Duodenal mucosa (tissue), 2 donors: Measurements from ENCODE around the gene ZNF417.
A peak's percentile ranks its signal among the peaks of the same experiment; 100 is the strongest.
"Not testable (repeated sequence)": the region's sequence is repeated elsewhere in the genome, so short reads cannot be mapped to it uniquely, and the experiment has no call there.

Source experiments
- H3K27ac ChIP-seq: one replicate; pipeline ENCODE4 v1.7.0; 2013; ENCODE audit warnings: low read depth, low read length
- H3K27me3 ChIP-seq, 2 donors: one replicate each; pipeline ENCODE4 v1.7.0; 2013; ENCODE audit warnings: low read length in 2 of 2, control low read depth in 1 of 2; ENCODE audit not compliant: insufficient read depth in 2 of 2, control insufficient read depth in 1 of 2
- H3K36me3 ChIP-seq, 2 donors: one replicate each; pipeline ENCODE4 v1.7.0; 2013; ENCODE audit warnings: low read length in 2 of 2, control low read depth in 1 of 2; ENCODE audit not compliant: insufficient read depth in 2 of 2, control insufficient read depth in 1 of 2
- H3K4me1 ChIP-seq, 2 donors: one replicate each; pipeline ENCODE4 v1.7.0; 2013; ENCODE audit warnings: low read length in 2 of 2, control low read depth in 1 of 2; ENCODE audit not compliant: insufficient read depth in 2 of 2, control insufficient read depth in 1 of 2
- H3K4me3 ChIP-seq, 2 donors: one replicate each; pipeline ENCODE4 v1.7.0; 2013; ENCODE audit warnings: low read length in 2 of 2, low read depth in 1 of 2
- H3K9ac ChIP-seq, 2 donors: one replicate each; pipeline ENCODE4 v1.7.0; 2013; ENCODE audit warnings: low read length in 2 of 2, low read depth in 1 of 2
- H3K9me3 ChIP-seq, 2 donors: one replicate each; pipeline ENCODE4 v1.7.0; 2013; ENCODE audit warnings: low read length in 2 of 2, control low read depth in 1 of 2; ENCODE audit not compliant: control insufficient read depth in 1 of 2

The ZNF417 gene

DNA sequence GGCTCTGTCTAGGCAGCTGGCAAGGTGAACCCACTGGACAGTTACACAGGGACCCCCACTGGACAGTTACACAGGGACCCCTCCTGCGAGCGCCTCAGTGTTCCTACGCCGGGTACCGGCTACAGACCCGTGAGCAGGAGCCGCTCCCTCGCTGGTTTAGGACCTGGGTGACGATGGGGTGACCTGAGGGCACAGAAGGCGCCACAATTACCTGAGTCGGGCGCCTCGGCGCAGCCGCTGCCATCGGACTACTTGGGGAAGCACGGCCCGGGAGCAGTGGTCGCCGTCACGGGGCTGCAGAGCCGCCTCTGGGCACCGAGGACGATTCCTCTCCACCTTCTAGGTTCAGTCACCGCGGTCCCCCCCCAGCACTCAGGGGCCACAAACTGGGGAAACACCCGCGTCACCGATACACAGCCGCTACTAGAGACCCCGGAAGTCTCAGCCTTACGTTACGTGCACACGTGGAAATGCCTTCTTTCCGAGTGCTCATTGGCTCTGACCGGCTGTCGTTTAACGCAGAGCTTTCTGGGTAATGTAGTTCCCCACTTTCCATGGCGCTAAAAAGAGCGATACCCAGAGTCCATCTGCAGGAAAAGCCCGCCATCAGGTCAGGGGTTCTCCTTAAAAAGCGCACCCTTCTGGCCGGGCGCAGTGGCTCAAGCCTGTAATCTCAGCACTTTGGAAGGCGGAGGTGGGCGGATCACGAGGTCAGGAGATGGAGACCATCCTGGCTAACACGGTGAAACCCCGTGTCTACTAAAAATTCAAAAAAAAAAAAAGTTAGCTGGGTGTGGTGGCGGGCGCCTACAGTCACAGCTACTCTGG lies at the start of gene ZNF417:
ZNF417 (minus strand) TSS at position 425 of the 828 bp plus-strand sequence; CDS start at position 244, 181 bp downstream.
- not testable (repeated sequence) for H3K27me3 ChIP-seq, H3K27ac ChIP-seq
- H3K9me3 ChIP-seq = peaks cover 13 to 20% of the 10 kb centered on the region in 2 donors
- peak within 1 kb of the TSS; percentile 64 to 65 for H3K9ac ChIP-seq
- H3K4me1 ChIP-seq = peaks cover 0 to 13% of the 10 kb centered on the region in 2 donors
- peaks cover 10 to 11% of the 10 kb centered on the region in 2 donors for H3K36me3 ChIP-seq
- peak within 1 kb of the TSS; percentile 70 to 80 for H3K4me3 ChIP-seq

DNA sequence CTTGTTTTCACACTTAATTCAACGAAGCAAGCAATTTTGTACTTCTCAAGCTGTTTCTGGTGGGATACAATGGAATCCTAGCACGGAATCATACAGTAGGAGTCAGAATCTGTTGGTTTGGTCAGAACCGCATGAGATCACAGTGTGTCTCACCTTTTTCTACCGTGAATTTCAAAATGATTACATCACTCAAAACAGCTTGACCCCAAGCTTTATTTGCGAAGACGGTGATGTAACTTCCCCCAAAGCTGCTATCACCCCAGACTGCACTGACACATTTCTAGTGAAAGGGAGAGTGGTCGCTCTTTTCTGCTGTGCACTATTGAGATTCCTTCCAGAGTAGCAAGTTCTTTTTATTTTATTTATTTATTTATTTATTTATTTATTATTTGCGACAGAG lies 48.4 kb upstream of the ZNF417 start:
- Histone ChIP-seq H3K4me1 (no peaks in the 10 kb centered on the region), H3K9me3 (peaks cover 26 to 40% of the 10 kb centered on the region in 2 donors), H3K27ac (no peak overlapping the region), H3K9ac (no peak overlapping the region), H3K36me3 (no peaks in the 10 kb centered on the region), H3K27me3 (no peaks in the 10 kb centered on the region), H3K4me3 (no peak overlapping the region)

- Histone ChIP-seq H3K4me3 (no peak overlapping the region), H3K27me3 (no peaks in the 10 kb centered on the region), H3K27ac (no peak overlapping the region), H3K36me3 (no peaks in the 10 kb centered on the region), H3K4me1 (no peaks in the 10 kb centered on the region), H3K9ac (no peak overlapping the region), H3K9me3 (peaks cover 25 to 40% of the 10 kb centered on the region in 2 donors)
Measured at GRCh38 chr19:57961785-57962184, 45.4 kb upstream of the ZNF417 start.

- peaks cover 22 to 42% of the 10 kb centered on the region in 2 donors for H3K9me3 ChIP-seq
- H3K4me1 ChIP-seq = no peaks in the 10 kb centered on the region
- H3K9ac ChIP-seq = no peak overlapping the region
- H3K36me3 ChIP-seq = no peaks in the 10 kb centered on the region
- H3K27me3 ChIP-seq = no peaks in the 10 kb centered on the region
- no peak overlapping the region for H3K27ac ChIP-seq
- no peak overlapping the region for H3K4me3 ChIP-seq
Measured at GRCh38 chr19:57954996-57955395, 38.6 kb upstream of the ZNF417 start.

DNA sequence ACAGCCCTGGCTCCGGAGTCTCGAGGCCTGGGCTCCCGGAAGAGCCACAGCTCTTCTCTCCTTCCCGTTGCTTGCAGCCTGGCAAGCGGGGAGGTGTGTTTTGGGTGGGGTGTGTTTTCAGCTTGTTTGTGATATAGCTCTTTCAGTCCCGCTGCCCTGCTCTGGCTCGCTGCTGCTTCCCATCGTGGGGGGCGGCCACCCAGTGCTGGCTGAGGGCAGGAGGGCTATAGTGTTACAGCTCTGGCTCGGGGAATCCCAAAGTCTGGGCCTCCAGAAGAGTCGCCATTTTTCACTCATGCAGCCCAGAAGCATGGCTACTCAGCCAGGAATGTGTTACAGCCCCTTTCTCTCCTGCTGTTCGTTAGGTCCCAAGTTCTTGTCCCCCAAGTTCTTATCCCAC lies 33.3 kb upstream of the ZNF417 start:
- peaks cover 4 to 9% of the 10 kb centered on the region in 2 donors for H3K36me3 ChIP-seq
- H3K9ac ChIP-seq = no peak overlapping the region
- no peak overlapping the region for H3K4me3 ChIP-seq
- H3K27me3 ChIP-seq = no peaks in the 10 kb centered on the region
- H3K27ac ChIP-seq = no peak overlapping the region
- peaks cover 7 to 11% of the 10 kb centered on the region in 2 donors for H3K4me1 ChIP-seq
- H3K9me3 ChIP-seq = peaks cover 29 to 41% of the 10 kb centered on the region in 2 donors

- Histone ChIP-seq H3K4me3 (no peak overlapping the region), H3K36me3 (peaks cover 4 to 10% of the 10 kb centered on the region in 2 donors), H3K27me3 (no peaks in the 10 kb centered on the region), H3K9me3 (peaks cover 29 to 41% of the 10 kb centered on the region in 2 donors), H3K9ac (no peak overlapping the region), H3K27ac (no peak overlapping the region), H3K4me1 (peaks cover 7 to 11% of the 10 kb centered on the region in 2 donors)
Measured at GRCh38 chr19:57949296-57949695, 32.9 kb upstream of the ZNF417 start.

GRCh38 chr19:57947419-57948134 lies 31.2 kb upstream of the ZNF417 start, which contains the start of gene ZNF256:
Gene ZNF256 (minus strand): TSS chr19:57947706. CDS start chr19:57947474, 232 bp downstream.
- peak within 1 kb of the TSS; percentile 78 to 97 for H3K4me3 ChIP-seq
- H3K36me3 ChIP-seq = peaks cover 22 to 27% of the 10 kb centered on the region in 2 donors
- peaks cover 37 to 47% of the 10 kb centered on the region in 2 donors for H3K9me3 ChIP-seq
- peak within 1 kb of the TSS; percentile 53 to 57 for H3K9ac ChIP-seq
- peak within 1 kb of the TSS; percentile 34 for H3K27ac ChIP-seq
- H3K27me3 ChIP-seq = no peaks in the 10 kb centered on the region
- H3K4me1 ChIP-seq = peaks cover 7 to 11% of the 10 kb centered on the region in 2 donors

GRCh38 chr19:57947088-57947418 lies 30.7 kb upstream of the ZNF417 start:
- Histone ChIP-seq H3K9ac (peak overlapping the region; percentile 53 to 57), H3K27me3 (no peaks in the 10 kb centered on the region), H3K9me3 (peaks cover 42 to 51% of the 10 kb centered on the region in 2 donors)

GRCh38 chr19:57946316-57946715 lies 29.9 kb upstream of the ZNF417 start:
- Histone ChIP-seq H3K9ac (no peak overlapping the region), H3K9me3 (peaks cover 50 to 59% of the 10 kb centered on the region in 2 donors), H3K4me3 (peak overlapping the region; percentile 78 to 97)

More at GRCh38 chr19:57947088-57947418, 30.7 kb upstream of the ZNF417 start:
- H3K36me3 ChIP-seq = peaks cover 27 to 33% of the 10 kb centered on the region in 2 donors
- peak overlapping the region; percentile 78 to 97 for H3K4me3 ChIP-seq
- peaks cover 7 to 11% of the 10 kb centered on the region in 2 donors for H3K4me1 ChIP-seq
- H3K27ac ChIP-seq = peak overlapping the region; percentile 34

GRCh38 chr19:57941593-57941992 lies 25.2 kb upstream of the ZNF417 start:
- H3K9ac ChIP-seq = no peak overlapping the region
- no peak overlapping the region for H3K4me3 ChIP-seq
- peaks cover 42 to 65% of the 10 kb centered on the region in 2 donors for H3K36me3 ChIP-seq
- H3K4me1 ChIP-seq = peaks cover 4 to 5% of the 10 kb centered on the region in 2 donors
- no peaks in the 10 kb centered on the region for H3K27me3 ChIP-seq
- H3K9me3 ChIP-seq = peaks cover 64 to 69% of the 10 kb centered on the region in 2 donors
- H3K27ac ChIP-seq = no peak overlapping the region

More at GRCh38 chr19:57946316-57946715, 29.9 kb upstream of the ZNF417 start:
- Histone ChIP-seq H3K36me3 (peaks cover 34 to 40% of the 10 kb centered on the region in 2 donors), H3K4me1 (peaks cover 7 to 11% of the 10 kb centered on the region in 2 donors), H3K27ac (no peak overlapping the region), H3K27me3 (no peaks in the 10 kb centered on the region)
